GM19240 (cell line): Measurements from ENCODE around the gene TCEANC.
"Not testable (repeated sequence)": the region's sequence is repeated elsewhere in the genome, so short reads cannot be mapped to it uniquely, and the experiment has no call there.

Source experiments
- DNase-seq: peaks from one replicate; pipeline ENCODE4 v3.0.0; 2011; ENCODE audit warnings: low spot score; ENCODE audit not compliant: insufficient read length

TCEANC gene

DNA sequence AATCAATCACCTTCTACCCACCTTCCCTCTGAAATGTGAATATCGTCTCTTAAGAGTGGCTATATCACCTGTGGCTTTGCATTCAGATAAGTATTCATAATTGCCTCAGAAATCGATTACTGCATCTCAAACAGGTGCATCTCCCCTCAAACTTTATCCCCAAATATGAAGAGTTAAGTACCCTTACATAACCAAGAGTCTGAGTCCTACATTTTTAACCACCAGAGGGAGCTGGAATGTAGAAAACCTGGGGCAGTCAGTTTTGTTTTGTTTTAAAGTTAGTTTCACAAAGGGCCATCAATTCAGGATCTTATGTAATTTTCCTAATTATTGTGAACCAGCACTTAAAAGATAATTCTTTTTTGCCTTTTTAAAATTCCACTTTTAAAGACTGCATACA lies 5.7 kb downstream of the TCEANC start:
- no peak for DNase-seq

DNA sequence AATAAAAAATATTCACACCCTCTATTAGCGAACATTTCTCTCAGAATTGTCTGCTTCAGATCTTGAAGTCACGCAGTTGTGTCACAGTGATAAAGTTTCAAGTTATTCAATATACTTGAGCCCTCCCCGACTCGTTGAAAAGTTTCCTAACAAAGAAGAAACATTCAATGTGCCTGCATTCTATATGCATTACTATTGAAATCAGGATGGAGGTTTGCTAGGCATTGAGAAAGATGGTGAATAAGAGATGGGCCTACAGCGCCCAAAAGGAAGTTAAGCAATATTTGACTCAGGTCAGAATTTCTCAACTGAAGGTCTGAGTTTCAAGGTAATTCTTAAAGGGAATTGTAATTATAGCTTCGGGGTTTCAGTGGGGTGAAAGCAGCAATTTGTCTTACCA lies 6.1 kb downstream of the TCEANC start:
- DNase-seq = no peak

DNA sequence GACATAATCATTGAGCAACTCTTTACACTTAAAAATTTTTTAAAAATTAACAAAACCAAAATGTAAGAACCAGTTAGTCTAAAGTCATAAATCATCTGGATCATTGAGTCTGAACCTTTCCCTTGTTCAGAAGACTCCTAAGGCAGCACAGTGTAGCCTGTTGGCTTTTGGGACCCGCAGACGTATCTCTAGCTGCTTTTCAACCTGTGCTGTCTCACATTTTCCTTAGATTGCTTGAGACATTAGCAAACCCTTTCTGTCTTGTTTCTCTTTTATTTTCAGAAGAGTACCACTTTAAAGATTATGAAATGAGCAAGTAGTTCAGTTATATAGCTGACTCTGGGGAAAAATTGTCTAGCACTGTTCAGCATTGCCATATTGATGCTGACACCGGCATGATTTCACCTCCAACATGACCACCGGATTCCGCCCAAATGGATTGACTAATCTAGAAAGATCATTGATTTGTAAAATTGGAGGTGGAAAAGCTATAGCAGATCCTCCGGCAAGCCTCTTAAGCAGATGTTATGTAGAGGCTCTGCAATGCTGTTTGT lies 8.9 kb downstream of the TCEANC start:
- DNase-seq = no peak

DNA sequence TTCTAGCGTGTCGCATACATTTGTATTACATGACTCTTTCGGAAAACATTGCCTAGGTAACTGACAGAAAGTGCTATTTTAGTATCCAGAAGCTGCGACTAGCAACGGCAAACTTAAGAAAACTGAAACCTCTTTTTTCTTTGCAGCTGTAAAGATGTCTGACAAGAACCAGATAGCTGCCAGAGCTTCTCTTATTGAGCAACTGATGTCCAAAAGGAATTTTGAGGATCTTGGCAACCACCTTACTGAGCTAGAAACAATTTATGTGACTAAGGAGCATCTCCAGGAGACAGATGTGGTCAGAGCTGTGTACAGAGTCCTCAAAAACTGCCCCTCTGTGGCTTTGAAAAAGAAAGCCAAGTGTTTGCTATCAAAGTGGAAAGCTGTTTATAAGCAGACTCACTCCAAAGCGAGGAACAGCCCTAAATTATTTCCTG lies 9.4 kb downstream of the TCEANC start:
- no peak for DNase-seq

DNA sequence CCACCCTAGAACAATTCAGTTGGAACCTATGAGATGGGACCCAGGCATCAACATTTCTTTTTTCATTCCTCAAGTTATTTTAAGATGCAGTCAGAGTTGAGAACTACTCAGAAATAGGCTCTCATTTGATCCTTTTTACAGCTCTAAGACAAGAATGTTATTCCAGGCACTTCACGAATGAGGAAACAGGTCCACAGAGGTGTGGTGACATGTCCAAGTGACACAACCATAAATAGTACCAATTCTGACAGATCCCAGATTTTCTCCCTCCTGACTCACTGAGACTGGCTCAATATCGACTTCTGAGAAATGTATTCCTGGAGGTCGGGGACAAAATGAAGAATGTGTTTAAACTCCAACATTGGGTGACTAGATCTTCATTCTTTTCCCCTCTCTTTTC lies 11.1 kb downstream of the TCEANC start:
- DNase-seq = no peak

DNA sequence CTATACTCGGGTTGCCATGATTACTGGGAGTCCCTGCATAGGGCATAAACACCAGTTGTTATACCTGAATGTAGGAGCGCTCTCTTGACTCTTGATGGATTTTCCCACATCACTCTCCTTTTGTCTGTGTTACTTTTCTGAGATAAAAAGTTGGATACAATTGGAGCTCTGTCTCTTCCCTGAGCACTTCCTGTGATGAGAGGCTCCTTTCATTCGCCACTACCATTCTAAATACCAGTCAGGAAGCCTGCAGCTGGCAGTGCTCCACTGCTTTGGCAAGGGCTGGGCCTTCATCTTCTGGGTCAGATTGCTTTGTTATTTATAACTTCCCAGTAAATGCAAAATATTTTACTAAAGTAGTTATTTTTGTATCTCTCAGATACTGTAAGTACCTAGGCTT lies 13.9 kb downstream of the TCEANC start:
- DNase-seq = no peak

DNA sequence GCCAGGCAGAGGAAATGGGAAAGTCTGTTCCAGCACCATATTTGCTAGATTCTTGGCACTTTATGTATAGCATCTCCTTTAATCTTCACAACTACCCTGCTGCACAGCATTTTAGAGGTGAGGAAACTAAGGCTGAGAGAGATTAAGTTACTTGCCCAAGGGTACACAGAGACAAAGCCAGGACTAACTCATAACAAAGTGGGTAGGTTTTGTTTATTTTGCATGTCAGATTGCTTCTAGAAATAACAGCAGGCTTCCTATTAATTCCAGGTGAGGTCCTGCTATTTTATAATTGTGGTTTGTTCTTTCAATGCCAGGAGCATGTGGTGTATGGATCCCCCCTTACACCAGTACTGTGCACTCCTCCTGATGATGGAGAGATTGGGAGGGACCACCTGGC lies 15.0 kb downstream of the TCEANC start:
- no peak for DNase-seq

DNA sequence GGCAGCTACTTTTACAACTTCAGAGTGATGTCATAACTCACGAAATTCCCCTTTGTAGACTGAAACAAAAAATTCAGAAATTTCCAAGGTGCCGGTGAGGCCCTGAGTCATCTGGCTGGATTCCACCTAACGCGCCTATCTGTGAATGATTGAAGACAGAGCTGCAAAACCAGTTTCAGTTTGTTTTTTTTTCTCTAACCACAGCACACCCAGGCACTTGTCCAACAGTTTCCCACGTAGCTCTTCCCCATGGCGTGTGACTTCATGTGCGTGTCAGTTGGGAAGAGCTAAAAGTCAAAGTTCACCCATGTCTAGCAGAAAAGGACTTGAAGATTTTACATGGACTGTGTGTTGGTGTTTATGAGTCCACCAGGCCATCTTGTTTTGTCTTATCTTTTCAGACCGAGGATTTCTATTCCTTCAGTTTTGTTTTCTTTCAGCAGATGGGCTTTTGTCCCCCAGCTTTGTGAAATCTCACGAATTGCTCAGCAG lies 16.4 kb downstream of the TCEANC start:
- no peak for DNase-seq

DNA sequence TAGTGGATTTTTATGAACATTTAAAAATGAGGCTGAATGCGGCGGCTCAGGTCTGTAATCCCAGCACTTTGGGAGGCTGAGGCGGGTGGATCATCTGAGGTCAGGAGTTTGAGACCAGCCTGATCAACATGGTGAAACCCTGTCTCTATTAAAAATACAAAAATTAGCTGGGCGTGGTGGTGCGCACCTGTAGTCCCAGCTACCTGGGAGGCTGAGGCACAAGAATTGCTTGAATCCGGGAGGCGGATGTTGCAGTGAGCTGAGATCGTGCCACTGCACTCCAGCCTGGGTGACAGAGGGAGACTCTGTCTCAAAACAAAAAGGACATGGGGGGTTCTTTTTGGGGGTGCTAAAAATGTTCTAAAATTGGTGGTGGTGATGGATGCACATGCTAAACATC lies 16.8 kb downstream of the TCEANC start:
- DNase-seq = not testable (repeated sequence)

DNA sequence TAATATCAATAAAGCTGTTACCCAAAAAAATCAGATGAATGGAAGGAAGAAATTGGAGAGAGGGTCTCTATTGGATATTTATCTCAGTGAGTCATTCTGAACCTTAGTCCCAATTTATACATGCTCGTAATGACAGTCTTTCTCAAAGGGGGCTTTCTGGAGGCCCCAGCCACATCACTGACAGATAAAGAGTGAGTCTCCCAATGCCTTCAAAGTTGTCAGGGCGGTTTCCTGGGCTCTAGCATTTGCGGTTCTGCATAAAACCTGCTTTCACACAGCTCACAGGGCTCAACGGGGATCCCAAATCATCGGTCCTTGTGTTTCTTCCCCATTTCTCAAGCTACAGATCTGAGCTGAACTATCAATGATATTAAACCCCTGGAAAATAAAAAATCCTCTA lies 17.3 kb downstream of the TCEANC start:
- no peak for DNase-seq

DNA sequence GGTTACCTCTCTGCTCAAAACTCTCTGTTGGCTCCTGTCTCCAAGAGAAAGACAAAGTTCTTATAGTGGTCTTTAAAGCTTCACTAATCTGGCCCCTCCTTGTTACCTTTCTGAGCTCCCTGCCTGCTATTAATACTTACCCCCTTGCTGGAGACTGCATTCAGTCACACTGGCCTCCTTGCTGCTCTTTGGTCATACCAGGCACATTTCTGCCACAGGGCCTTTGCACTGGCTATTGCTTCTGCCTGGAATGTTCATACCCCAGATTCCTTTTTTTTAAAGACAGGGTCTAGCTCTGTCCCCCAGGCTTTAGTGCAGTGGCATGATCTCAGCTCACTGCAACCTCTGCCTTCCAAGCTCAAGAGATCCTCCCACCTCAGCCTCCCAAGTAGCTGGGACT lies 20.1 kb downstream of the TCEANC start:
- DNase-seq = no peak

DNA sequence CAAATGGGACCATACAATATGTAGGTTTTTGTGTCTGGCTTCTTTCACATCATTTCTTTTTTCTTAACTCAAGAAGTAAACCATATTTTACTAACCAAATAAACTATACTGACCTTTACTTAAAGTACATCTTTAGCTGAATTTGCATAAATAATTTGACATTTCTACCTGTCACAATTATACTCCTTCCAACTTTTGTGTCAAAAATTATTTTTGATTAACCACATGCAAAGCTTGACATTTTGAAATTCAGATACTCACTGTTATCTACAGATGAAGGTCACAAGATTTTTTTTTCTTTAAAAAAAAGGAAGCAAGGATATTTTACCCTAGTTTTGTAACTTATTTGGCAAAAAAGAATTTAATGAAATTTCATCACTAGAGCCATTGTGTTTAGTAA lies 23.9 kb downstream of the TCEANC start:
- DNase-seq = no peak

DNA sequence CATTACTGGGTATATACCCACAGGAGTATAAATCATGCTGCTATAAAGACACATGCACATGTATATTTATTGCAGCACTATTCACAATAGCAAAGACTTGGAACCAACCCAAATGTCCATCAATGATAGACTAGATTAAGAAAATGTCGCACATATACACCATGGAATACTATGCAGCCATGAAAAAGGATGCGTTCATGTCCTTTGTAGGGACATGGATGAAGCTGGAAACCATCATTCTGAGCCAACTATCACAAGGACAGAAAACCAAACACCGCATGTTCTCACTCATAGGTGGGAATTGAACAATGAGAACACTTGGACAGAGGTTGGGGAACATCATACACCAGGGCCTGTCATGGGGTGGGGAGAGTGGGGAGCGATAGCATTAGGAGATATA lies 26.8 kb downstream of the TCEANC start:
- not testable (repeated sequence) for DNase-seq

DNA sequence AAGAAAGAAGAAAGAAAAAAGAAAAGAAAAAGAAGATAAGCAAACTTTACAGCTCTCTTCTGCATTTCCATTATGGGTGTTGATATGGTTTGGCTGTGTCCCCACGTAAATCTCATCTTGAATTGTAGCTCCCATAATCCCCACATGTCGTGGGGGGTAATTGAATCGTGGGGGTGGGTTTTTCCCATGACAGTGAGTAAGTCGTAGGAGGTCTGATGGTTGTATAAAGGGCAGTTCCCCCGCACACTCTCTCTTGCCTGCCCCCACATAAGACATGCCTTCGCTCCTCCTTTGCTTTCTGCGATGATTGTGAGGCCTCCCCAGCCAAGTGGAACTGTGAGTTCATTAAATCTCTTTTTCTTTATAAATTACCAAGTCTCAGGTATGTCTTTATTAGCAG lies 28.7 kb downstream of the TCEANC start:
- DNase-seq = no peak

DNA sequence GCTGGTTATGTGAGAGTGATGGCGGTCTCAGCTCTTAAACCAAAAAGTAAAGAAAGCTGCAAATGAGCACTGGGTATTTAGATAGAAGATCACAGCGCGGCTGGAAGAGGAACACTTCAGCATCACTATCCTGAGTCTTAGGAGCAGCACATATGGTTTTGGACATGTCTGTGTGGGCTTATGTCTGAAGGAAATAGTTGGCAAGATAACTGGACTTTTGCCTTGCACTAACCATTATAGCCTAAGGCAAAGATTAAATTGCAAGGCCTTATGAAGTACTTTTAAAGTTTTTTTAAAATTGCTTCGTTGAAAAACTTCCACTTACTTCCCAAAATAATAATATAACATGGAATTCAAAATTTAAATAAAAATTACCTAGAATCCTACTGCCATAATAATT lies 31.4 kb downstream of the TCEANC start:
- DNase-seq = no peak

DNA sequence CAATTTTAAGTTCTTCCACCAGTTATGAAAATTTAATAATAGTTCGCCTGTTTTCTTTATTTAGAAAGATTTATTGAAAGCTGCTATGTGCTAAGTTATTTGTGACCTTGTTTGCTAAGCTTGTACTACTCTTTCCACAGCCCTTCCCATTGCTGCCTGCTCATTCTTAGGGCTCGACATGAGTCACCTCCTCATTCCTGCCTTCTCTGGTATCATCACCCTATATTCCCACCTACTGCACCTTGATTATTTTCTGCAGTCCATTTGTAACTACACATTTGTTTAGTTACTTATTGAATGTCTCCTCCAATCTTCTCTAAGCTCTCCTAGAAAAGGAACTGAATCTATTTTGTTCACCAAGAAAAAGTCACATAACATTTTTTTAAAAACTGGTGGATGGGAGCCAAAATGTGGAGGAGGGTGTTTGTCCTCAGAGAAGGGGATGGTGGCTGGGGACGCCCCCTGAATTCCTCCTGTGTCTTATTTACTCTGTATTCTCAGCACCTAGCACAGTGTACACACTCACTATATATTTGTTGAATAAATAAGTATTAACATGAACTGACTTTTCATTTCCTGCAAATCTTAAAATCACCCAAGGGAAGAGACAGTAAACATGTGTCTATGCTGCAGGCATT lies 32.3 kb downstream of the TCEANC start:
- DNase-seq = no peak

DNA sequence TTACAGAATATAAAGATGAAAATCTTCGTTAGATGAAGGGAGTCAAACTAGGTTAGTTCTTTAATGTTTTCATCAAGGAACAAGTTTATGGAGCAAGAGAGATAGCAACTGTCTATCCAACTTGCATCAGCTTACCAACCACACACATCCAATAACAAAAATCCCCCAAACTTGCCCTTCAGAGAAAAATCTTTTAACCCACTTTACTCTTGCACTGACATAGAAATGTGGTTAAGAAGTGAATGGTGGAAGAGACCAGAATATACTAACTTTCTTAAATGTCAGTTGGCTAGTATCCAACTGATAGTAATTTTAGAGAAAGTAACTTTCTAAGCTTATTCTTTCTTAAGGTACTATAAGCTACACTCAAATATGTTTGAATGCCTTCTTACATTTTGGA lies 34.3 kb downstream of the TCEANC start:
- DNase-seq = no peak

DNA sequence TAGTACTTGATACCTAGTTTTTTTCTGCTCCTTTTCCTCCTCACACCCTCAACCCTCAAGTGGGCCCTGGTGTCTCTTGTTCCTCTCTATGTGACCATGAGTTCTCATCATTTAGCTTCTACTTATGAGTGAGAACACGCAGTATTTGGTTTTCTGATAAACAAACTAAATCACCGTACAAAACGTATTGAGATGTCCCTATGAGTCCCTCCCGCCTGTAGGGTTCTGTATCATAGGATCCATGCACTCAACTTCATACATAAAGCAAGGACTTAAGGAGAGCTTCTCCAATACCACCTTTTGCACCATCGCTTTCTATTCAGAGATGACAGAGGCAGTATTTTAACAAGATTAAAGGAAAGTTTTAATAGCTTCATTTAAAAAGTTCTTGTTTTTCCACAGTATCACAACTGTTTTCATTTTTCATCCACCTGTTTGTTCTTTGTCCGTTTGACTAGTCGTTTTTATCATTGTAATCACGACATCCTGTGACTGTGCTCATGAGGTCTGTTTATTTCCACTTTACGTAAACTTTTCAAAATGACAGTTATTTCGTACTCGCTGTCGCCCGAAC lies 35.5 kb downstream of the TCEANC start:
- no peak for DNase-seq

DNA sequence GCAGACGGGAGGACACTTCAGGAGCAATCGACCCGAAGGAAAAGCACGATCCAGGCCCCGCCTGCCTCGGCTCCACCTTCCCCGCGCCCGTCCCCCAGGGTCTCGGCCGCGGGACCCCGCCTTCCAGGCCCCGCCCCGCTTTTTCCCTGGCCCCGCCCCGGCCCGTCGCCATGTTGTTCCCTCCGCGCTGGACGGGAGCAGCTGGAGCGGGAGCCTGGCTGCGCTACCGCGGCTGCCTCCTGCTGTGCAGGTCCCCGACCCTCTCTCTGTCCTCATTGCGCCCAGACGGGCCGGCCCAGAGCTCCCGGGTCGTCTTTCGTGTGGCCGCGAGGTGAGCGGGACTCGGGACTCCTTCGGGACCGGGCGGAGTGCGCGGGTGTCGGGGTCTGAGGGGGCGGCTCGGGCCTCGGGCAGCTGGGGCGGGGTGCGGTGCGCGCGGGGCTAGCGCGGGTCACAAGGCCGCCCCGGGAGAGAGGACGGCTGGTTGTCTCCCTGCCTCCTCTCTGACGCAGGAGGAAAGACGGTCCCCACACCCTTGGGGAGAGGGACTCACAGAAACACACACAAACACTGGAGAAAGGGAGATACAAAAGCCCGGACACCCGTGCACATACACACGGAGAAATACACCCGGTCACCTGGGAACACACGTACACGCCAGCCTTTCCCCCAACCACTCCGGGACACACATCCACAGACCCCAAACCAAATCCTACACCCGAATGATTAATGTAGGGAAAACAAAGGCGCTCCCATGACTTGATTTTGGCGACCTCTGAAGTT lies 36.2 kb downstream of the TCEANC start, which contains the start of gene RAB9A:
TSS of gene RAB9A (plus strand) at position 171 of the 783 bp plus-strand sequence. CDS start 19,619 bp downstream, outside the sequence.
- DNase-seq = no peak

DNA sequence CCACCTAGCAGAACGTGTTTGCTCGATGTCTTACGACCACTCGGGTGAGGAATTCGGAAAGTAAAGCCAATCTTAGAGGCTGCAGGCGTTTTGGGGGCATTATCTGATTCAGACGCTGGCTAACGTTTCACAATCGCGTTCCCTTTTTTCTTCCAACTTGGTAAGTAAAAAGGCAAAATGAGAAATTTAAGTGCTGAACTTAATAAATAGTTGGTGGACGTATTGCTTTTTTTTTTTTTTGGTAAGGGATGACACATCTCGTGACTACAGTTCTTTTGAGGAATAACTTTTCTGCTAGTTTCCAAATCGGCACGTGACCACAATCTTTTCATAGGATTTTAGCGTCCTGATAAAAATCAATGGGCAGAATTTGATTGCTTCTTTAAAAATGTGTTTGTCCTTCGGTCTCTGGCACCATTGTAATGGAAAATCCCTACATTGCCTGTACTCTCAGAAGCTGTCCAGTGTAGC lies 36.8 kb downstream of the TCEANC start:
- DNase-seq = no peak

DNA sequence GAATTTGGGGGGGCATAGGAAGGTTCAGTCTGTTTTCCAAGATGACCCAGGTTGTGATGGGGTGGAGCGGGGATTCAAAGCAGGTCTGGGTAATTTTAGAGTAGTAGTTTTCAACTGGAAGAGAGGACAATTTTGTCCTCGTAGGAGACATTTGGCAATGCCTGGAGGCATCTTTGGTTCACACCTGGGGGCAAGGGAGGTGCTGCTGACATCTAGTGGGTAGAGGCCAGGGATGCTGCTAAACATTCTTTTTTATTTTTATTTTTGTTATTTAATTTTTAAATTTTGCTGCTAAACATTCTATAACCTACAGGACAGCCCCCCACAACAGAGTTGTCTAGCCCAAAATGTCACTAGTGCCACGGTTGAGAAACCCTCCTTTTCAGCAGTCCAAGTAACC lies 37.9 kb downstream of the TCEANC start:
- DNase-seq = no peak

DNA sequence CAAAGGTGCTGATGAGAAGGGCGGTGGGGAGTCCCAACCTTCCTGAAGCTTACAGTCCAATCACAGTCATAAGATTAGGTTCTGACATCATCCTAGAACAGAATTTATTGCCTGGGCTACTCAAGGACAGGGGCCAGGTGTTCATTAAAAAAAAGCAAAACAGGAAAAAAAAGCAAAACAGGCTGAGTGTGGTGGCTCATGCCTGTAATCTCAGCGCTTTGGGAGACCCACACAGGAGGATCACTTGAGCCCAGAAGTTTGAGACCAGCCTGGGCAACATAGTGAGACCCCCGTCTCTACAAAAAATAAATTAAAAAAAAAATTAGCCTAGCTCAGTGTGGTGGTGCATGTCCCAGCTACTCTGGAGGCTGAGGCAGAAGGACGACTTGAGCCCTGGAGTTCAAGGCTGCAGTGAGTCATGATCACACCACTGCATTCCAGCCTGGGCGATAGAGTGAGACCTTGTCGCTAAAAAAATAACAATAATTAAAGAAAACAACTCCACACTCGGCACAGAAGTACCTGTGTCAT lies 39.0 kb downstream of the TCEANC start:
- no peak for DNase-seq
